Measurements from ENCODE around the gene BCL2L2. TPM values are rescaled to one million over a fixed set of nuclear protein-coding genes. Genes with fewer than 3 reads are reported as not detected.

The BCL2L2 gene
- total RNA-seq, 6 experiments from 2014 or later, result 8.8 to 15.8 (median 12.1) TPM

- Histone ChIP-seq H3K27ac (no peak overlapping the region), H3K27me3 (no peaks in the 10 kb centered on the region), H3K4me3 (no peak overlapping the region), H3K36me3 (peaks cover 0 to 15% (median 3%) of the 10 kb centered on the region in 4 donors), H3K4me1 (peaks cover 0 to 20% (median 10%) of the 10 kb centered on the region in 4 donors), H3K9me3 (no peaks in the 10 kb centered on the region)
- no peak for ATAC-seq
- intact Hi-C loops (cut with DNase I), result no loop called here
- WGBS (ENCODE audit: insufficient coverage, low coverage, low lambda C conversion rate, missing lambda C conversion rate), result 76% methylated on average over 6 of the region's 17 CpGs
- no peak for TF ChIP-seq POLR2A (IDR thresholded peaks at IDR 0.05)
- TF ChIP-seq, protein P1, sequence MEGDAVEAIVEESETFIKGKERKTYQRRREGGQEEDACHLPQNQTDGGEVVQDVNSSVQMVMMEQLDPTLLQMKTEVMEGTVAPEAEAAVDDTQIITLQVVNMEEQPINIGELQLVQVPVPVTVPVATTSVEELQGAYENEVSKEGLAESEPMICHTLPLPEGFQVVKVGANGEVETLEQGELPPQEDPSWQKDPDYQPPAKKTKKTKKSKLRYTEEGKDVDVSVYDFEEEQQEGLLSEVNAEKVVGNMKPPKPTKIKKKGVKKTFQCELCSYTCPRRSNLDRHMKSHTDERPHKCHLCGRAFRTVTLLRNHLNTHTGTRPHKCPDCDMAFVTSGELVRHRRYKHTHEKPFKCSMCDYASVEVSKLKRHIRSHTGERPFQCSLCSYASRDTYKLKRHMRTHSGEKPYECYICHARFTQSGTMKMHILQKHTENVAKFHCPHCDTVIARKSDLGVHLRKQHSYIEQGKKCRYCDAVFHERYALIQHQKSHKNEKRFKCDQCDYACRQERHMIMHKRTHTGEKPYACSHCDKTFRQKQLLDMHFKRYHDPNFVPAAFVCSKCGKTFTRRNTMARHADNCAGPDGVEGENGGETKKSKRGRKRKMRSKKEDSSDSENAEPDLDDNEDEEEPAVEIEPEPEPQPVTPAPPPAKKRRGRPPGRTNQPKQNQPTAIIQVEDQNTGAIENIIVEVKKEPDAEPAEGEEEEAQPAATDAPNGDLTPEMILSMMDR (IDR thresholded peaks at IDR 0.05), result no peak
- DNase-seq, result peak in 1 of 3 donors; percentile 47
Measured at GRCh38 chr14:23308721-23309445, 2.2 kb downstream of the BCL2L2 start.

- Histone ChIP-seq H3K9me3 (no peaks in the 10 kb centered on the region), H3K4me3 (no peak overlapping the region), H3K4me1 (peaks cover 0 to 20% (median 9%) of the 10 kb centered on the region in 4 donors), H3K27me3 (no peaks in the 10 kb centered on the region), H3K36me3 (peaks cover 0 to 15% (median 3%) of the 10 kb centered on the region in 4 donors), H3K27ac (no peak overlapping the region)
- no CpG with 5 or more reads among the region's 1 CpG for WGBS (ENCODE audit: insufficient coverage, low coverage, low lambda C conversion rate, missing lambda C conversion rate)
- peak in 1 of 3 donors; percentile 31 for DNase-seq
- TF ChIP-seq POLR2A (IDR thresholded peaks at IDR 0.05), result no peak
- TF ChIP-seq, protein P1 (IDR thresholded peaks at IDR 0.05), result no peak
- ATAC-seq, result no peak
- intact Hi-C loops (cut with DNase I), result no loop called here
Measured at GRCh38 chr14:23310546-23310945, 3.9 kb downstream of the BCL2L2 start.

DNA sequence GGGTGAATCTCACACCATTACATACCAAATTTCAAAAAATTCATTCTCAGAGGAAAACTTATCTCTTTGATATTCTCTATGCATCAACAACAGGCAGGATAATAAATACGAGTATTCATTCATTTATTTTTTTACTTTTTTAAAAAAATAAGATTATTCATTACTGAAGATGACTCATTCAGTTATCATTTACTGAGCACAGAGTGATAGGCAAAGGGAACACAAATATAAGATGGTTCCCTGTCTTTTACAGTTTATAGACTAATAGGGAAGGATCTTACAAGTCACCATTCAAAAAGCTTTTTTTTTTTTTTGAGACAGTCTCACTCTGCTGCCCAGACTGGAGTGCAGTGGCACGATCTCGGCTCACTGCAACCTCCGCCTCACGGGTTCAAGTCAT lies 9.7 kb downstream of the BCL2L2 start:
- DNase-seq (no peak), ATAC-seq (no peak)
- H3K9me3 ChIP-seq, result no peaks in the 10 kb centered on the region
- peaks cover 0 to 5% (median 0%) of the 10 kb centered on the region in 4 donors for H3K4me1 ChIP-seq
- H3K36me3 ChIP-seq, result peaks cover 0 to 6% (median 0%) of the 10 kb centered on the region in 4 donors
- no peaks in the 10 kb centered on the region for H3K27me3 ChIP-seq
- no peak overlapping the region for H3K27ac ChIP-seq
- TF ChIP-seq POLR2A (IDR thresholded peaks at IDR 0.05), result no peak
- TF ChIP-seq, protein P1 (IDR thresholded peaks at IDR 0.05), result no peak
- 80% methylated on average over 4 of the region's 5 CpGs for WGBS (ENCODE audit: insufficient coverage, low coverage, low lambda C conversion rate, missing lambda C conversion rate)
- intact Hi-C loops (cut with DNase I), result no loop called here
- no peak overlapping the region for H3K4me3 ChIP-seq

DNA sequence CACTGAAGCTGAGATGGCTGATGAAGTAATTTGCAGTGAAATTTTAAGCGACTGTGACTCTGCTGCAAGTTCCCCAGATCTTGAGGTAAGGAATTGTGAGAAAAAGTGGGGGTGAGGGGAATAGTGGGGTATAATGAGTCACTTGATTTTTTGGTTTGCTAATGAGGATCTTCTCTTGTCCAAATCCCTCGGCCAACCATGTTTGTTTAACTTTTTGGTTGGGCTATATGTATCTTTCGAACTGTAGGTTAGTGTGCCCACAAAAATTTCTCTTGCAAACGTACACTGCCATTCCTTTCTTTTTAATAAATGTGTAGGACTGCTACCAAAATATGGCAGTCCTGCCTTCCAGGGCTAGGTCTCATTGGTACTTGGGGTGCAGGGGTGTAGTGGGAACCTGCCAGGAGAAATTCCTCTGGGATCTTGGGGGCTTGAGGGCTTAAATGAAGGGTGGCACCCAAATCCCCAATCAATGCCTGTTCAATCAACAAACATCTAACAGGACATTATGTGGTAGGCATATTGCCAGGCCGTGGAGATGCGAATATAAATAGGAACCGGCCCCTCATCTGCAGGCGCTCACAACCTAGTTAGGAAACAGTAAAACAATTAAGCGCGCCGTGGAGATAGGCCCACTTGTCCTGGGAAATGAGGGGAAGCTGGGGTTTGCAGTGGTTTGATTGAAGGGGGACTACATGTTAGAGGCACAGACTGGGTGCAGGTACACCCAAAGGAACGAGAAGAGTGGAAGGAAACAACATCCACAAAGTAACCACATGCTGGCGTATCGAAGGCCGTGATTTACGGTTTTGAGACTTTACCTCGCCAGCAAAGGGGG lies 13.3 kb downstream of the BCL2L2 start:
- Histone ChIP-seq H3K9me3 (no peaks in the 10 kb centered on the region), H3K36me3 (peaks cover 0 to 22% (median 12%) of the 10 kb centered on the region in 4 donors), H3K4me1 (peaks cover 0 to 15% (median 4%) of the 10 kb centered on the region in 4 donors), H3K27ac (peak overlapping the region; percentile 86 to 93 (median 91)), H3K4me3 (peak overlapping the region; percentile 21 to 57 (median 46)), H3K27me3 (no peaks in the 10 kb centered on the region)
- intact Hi-C loops (cut with DNase I), result no loop called here
- ATAC-seq (no peak), DNase-seq (no peak)
- 87% methylated on average over 16 of the region's 17 CpGs for WGBS (ENCODE audit: insufficient coverage, low coverage, low lambda C conversion rate, missing lambda C conversion rate)
- TF ChIP-seq, protein P1 (IDR thresholded peaks at IDR 0.05), result no peak
- no peak for TF ChIP-seq POLR2A (IDR thresholded peaks at IDR 0.05)

Data from right lobe of liver (tissue), 6 donors.